Stimulated activated CD4-positive, alpha-beta T cell treated with anti-CD3 and anti-CD28 coated beads, Interleukin-15, amount 100 ng/mL, for 24 hours (primary cell): ENCODE data around the gene DCP1A.
"Not testable (repeated sequence)": the region's sequence is repeated elsewhere in the genome, so short reads cannot be mapped to it uniquely, and the experiment has no call there.

Experiments used
- DNase-seq: peaks from one replicate; pipeline ENCODE4 v3.0.0-alpha.2; 2020

The DCP1A gene

DNA sequence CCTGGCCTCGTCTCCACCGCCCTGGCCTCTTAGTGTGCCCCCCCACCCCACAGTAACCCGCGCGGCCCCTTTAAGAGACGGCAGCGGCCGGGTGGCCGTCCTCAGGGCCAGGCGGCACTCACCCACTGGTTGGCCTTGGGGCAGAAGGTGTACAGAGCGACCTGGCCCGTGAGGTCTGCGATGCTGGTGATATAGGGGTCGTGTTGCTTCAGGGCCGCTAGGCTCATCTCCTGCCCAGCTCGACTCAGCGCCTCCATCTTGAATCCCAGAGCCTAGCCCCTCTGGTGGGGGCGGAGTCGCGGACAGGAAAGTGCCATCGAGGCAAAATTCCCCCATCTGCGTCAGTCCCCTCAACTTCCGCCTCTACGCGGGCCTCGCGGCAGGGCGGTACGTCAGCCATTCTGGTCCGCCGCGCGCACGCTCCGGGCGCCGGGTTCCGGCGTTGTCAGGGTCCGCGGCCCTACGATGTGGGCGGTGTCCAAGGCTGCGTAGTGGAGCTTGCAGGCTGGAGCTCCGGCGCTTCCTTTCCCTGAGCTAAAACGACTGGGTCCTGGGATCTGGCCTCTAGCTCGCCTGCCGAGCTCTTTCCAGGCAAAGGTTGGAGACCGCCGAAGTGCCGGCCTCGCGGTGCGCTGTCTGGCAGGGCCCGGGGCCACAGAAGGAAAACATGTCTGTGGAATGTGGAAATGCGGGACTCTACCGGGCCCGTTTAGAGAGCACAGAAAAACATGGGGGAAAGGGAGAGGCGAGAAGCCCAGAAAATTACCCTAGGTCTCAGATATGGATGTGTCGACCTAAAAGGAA, at the start of gene DCP1A:
Gene DCP1A (minus strand): TSS at position 283 of the 804 bp plus-strand sequence. CDS start 26 bp downstream, at position 257.
- DNase-seq = peak; percentile 96

GRCh38 chr3:53384465-53385423, 37.4 kb upstream of the DCP1A start:
- no peak for DNase-seq

- DNase-seq = no peak
These were observed 34.8 kb upstream of the DCP1A start for GRCh38 chr3:53382106-53382505.

DNA sequence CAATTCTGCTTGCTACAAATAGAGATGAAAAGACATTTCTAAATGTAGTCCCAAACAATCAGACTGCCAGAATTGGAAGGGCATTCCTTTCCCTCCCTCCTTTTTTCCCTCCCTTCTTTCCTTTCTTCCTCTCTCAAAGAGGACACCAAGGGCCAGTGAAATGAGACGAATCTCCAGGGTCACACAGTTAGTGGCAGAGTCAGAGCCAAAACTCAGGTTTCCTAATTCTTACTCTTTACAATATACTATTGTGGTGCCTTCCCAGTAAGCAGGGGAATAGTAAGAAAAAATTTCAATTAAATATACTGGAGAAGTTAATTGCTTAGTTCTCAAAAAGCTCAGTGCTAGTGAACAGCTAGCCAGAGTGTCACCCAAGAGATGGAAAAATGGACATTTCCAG, 33.0 kb upstream of the DCP1A start:
- DNase-seq = no peak

GRCh38 chr3:53379898-53380297, 32.6 kb upstream of the DCP1A start:
- no peak for DNase-seq

- no peak for DNase-seq
These were observed 30.5 kb upstream of the DCP1A start for GRCh38 chr3:53377794-53378193.

DNA sequence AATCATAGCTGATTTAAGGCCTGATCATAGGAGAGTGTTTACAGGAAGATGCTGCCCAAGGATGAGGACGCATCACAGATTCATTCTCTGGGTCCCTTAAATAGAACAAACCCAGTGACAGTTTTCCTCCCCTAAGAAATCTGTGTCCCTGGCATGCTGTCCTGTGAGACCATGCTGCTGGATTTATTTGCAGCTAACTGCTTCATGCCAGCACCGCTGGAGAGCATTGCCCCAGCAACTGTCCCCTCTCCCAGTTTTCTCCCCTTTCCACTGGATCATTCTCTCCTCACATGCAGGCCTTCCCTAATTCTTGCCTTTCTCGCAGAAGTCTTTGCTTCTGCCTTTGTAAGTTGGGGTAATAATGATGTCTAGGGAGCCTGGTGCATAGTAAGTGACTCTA, 29.3 kb upstream of the DCP1A start:
- no peak for DNase-seq

GRCh38 chr3:53375019-53375418, 27.7 kb upstream of the DCP1A start:
- peak; percentile 77 for DNase-seq

- not testable (repeated sequence) for DNase-seq
These were observed 23.4 kb upstream of the DCP1A start for GRCh38 chr3:53370719-53371118.

DNA sequence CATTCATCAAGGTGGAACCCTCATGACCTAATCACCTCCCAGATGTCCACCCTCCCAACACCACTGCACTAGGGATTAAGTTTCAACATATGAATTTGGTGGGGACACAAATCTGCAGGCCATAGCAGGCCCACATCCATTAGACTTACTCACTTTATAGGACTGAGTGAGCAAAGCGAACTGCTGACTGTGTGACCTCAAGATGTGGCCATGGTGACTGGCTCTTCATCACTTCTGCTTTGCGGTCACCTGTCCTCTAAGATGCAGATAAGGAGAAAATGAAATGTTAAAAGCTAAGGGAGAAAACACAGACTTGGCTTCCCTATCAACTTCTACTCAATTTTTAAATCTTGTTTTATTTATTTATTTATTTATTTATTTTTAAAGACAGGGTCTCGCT, 14.5 kb upstream of the DCP1A start:
- no peak for DNase-seq

DNA sequence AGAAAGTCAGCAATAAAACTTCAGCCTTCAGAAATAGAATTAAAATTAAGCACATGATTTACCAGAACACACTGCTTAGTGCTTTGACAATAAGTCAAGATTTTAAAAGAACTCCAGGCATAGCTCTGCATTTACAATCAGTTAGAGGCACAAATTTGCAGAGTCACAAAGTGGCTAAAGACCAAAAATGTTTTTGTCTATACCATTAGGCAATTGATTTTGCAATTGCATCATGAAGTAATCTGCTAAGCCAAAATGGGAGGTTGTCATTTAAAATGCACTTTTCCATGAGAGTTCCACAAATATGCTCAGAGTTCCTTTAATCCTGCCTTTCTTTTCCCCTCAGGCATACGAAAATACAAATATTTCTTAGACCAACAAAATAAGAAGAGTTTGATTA, 10.1 kb upstream of the DCP1A start:
- no peak for DNase-seq

DNA sequence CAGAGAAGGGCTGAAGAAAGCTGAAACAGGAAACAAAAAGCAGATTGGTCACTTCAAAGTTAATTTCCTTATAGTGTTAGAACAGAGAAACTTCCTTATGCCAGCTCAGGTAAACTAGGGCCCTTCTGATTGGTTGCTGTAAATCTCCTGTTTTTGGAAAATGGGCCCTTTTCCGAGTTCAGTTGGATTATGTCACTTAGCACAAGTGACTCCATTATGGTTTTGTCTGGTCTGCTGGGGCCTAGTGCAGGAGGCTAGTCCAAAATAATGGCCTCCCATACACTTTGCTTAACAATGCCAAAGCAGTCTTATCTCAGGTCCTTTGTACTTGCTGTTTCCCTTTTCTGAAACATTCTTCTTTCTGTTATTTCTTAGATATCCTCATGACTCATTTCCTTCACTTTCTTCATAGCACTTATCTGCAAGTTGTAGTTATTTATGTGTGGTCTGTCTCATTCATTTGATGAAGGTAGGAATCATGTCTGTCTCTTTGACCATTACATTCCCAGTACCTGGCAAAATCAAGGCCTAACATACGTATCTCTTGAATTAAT, 7.7 kb upstream of the DCP1A start:
- DNase-seq = no peak

- no peak for DNase-seq
These were observed 5.9 kb upstream of the DCP1A start for GRCh38 chr3:53353202-53353601.

DNA sequence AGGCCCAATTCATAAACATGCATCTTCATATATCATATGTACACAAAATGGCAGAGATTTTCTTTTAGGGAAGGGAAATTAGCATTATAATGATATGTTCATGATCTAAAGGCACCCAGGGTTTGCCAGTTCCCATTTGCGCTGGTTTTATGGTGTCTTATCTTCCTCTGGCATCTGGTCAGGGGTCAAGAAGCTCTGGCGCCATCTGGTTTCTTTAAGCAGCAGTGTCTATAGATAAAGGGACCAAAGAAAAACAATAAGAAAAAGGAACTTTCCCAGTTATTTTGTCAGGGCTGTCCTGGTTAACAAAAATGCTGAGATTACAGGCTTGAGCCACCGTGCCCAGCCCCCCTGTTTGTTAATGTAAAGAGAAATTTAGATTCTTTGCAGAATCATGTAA, 3.3 kb upstream of the DCP1A start:
- DNase-seq = no peak

DNA sequence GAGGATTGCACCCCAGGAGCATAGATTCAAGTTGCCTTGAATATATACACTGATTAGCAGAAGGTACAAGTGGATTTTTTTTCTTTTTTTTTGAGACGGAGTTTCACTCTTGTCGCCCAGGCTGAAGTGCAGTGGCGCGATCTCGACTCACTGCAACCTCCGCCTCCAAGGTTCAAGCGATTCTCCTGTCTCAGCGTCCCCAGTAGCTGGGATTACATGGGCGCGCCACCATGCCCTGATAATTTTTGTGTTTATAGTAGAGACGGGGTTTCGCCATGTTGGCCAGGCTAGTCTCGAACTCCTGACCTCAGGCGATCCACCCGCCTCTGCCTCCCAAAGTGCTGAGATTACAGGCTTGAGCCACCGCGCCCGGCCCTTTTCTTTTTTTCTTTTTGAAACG, 775 bp upstream of the DCP1A start:
- DNase-seq = peak; percentile 3

- DNase-seq = no peak
These were observed 452 bp downstream of the DCP1A start for GRCh38 chr3:53346922-53347260.

- DNase-seq = no peak
These were observed 829 bp downstream of the DCP1A start for GRCh38 chr3:53346514-53346913.

GRCh38 chr3:53342353-53342752, 5.0 kb downstream of the DCP1A start:
- DNase-seq = no peak

DNA sequence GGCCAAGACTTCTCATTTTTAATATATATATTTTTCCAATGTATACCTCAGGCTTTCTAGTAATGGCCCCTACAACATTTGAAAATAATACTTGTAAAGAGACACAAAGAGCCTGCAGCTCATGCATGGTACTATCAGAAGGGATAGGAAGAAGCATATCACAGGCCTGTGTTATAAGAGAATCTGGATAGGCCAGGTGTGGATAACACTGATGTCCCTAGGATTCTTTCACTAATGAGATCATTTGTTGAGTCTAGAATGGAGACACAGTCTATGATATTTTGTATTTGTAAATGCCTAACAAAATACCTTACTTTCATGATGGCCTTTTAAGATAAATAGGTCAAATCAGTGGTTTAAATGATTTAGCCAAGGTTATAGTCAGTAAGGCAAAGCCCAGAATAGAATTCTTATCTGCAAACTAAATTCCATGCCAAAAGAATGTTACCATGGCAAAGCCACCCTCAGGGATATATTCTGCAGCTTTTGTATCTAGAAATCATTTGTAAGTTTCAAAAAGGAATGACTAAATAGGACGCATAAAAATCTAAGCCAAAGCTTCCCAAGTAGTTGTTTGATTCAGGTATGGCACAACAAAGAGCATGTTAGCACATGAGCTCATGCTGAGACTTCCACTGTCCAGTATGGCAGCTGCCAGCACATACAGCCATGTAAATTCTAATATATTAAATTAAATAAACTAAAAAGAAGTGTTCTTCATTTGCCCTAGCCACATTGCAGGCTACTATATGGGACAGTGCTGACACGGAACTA, 10.0 kb downstream of the DCP1A start:
- DNase-seq = no peak

DNA sequence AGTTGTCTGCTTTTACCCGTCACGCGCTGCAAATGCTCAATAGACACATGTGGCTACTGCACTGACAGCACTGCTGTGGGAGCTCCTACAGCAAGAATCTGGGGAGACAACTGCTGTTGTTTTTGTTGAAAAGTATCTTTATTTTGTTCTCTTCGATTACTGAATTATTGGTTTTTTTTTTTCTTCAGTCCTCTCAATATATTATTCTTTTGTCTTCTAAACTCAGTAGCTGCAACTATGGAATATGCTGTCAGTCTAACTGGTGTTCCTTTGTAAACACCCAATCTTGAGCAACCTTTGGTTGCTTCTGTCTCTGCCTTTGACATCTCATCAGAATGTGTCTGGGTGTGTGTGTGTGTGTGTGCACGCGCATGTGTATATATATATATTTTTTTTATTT, 12.6 kb downstream of the DCP1A start:
- DNase-seq = no peak

- DNase-seq = no peak
These were observed 15.5 kb downstream of the DCP1A start for GRCh38 chr3:53331871-53332270.

DNA sequence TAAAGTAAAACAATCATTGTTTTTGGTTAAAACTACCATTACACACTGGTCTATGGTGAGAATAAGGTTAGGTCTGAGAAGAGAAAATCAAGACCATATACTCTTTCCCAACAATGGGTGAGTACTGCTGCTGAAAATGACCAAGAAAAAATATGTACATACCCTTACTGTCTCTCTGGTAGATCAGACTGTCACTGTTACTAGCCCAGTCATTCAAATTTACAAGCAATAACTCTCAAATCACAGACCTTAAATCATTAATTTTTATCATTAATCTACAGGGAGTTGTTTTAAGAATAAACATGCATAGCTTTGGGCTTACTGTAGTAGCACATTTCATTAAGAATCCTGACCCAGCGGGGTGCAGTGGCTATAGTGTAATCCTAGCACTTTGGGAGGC, 17.4 kb downstream of the DCP1A start:
- DNase-seq = no peak

GRCh38 chr3:53328746-53329145, 18.6 kb downstream of the DCP1A start:
- DNase-seq = no peak
